ENCODE measurements around the gene SLC52A1. TPM values are rescaled to one million over a fixed set of nuclear protein-coding genes. Genes with fewer than 3 reads are reported as not detected.

Gene SLC52A1
- total RNA-seq, 2 donors from 2014 or later, result not detected

- Histone ChIP-seq H3K4me3 (no peak overlapping the region), H3K9me3 (no peaks in the 10 kb centered on the region), H3K36me3 (peaks cover 18% of the 10 kb centered on the region), H3K27me3 (no peaks in the 10 kb centered on the region), H3K27ac (no peak overlapping the region), H3K4me1 (peaks cover 0 to 8% of the 10 kb centered on the region in 2 donors)
- TF ChIP-seq CTCF (IDR thresholded peaks at IDR 0.05), result no peak
- no peak for DNase-seq (ENCODE audit: low spot score)
These were observed 7.3 kb downstream of the SLC52A1 start for GRCh38 chr17:5027916-5028315.

- TF ChIP-seq CTCF (IDR thresholded peaks at IDR 0.05), result no peak
- Histone ChIP-seq H3K9me3 (no peaks in the 10 kb centered on the region), H3K4me1 (peaks cover 0 to 8% of the 10 kb centered on the region in 2 donors), H3K27me3 (no peaks in the 10 kb centered on the region), H3K27ac (no peak overlapping the region), H3K36me3 (peaks cover 24% of the 10 kb centered on the region), H3K4me3 (no peak overlapping the region)
- DNase-seq (ENCODE audit: low spot score), result no peak
These were observed 7.9 kb downstream of the SLC52A1 start for GRCh38 chr17:5027299-5027698.

GRCh38 chr17:5024604-5025003 is 10.6 kb downstream of the SLC52A1 start:
- peaks cover 51% of the 10 kb centered on the region for H3K36me3 ChIP-seq
- TF ChIP-seq CTCF (IDR thresholded peaks at IDR 0.05), result no peak

GRCh38 chr17:5023588-5024147 is 11.6 kb downstream of the SLC52A1 start:
- H3K9me3 ChIP-seq, result no peaks in the 10 kb centered on the region
- peaks cover 0 to 3% of the 10 kb centered on the region in 2 donors for H3K4me1 ChIP-seq
- H3K4me3 ChIP-seq, result no peak overlapping the region
- no peak overlapping the region for H3K27ac ChIP-seq
- TF ChIP-seq CTCF (IDR thresholded peaks at IDR 0.05), result no peak
- no peak for DNase-seq (ENCODE audit: low spot score)
- peaks cover 60% of the 10 kb centered on the region for H3K36me3 ChIP-seq
- H3K27me3 ChIP-seq, result no peaks in the 10 kb centered on the region

More at GRCh38 chr17:5024604-5025003, 10.6 kb downstream of the SLC52A1 start:
- no peak for DNase-seq (ENCODE audit: low spot score)
- H3K27me3 ChIP-seq, result no peaks in the 10 kb centered on the region
- H3K9me3 ChIP-seq, result no peaks in the 10 kb centered on the region
- H3K27ac ChIP-seq, result no peak overlapping the region
- no peak overlapping the region for H3K4me3 ChIP-seq
- H3K4me1 ChIP-seq, result peaks cover 0 to 3% of the 10 kb centered on the region in 2 donors

GRCh38 chr17:5022171-5022711 is 13.0 kb downstream of the SLC52A1 start:
- no peak overlapping the region for H3K4me3 ChIP-seq
- DNase-seq (ENCODE audit: low spot score), result no peak
- no peak for TF ChIP-seq CTCF (IDR thresholded peaks at IDR 0.05)
- peaks cover 0 to 3% of the 10 kb centered on the region in 2 donors for H3K4me1 ChIP-seq
- peaks cover 73% of the 10 kb centered on the region for H3K36me3 ChIP-seq
- H3K9me3 ChIP-seq, result no peaks in the 10 kb centered on the region
- no peak overlapping the region for H3K27ac ChIP-seq
- H3K27me3 ChIP-seq, result no peaks in the 10 kb centered on the region
